ENCODE measurements around the gene ABCB4.

ABCB4 gene

DNA sequence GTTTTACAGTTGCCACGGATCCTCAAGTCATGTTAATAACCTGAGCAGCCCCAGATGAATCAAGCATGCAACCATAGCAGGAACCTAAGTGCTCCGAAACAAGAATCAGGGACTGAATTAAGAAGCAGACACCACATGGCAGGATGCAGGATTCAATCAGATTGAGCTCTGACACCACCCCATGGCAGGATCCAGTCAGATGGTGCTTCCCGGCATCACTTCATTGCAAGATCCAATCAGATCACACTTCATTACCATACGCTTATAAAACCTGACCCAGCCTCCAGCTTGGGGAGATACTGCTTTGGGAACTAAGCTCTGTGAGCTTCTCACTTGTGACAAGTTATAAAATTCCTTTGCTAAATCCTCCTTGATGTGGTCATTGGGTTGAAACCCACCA is 55.3 kb downstream of the ABCB4 start:
- DNase-seq: no peak
- ATAC-seq: no peak

DNA sequence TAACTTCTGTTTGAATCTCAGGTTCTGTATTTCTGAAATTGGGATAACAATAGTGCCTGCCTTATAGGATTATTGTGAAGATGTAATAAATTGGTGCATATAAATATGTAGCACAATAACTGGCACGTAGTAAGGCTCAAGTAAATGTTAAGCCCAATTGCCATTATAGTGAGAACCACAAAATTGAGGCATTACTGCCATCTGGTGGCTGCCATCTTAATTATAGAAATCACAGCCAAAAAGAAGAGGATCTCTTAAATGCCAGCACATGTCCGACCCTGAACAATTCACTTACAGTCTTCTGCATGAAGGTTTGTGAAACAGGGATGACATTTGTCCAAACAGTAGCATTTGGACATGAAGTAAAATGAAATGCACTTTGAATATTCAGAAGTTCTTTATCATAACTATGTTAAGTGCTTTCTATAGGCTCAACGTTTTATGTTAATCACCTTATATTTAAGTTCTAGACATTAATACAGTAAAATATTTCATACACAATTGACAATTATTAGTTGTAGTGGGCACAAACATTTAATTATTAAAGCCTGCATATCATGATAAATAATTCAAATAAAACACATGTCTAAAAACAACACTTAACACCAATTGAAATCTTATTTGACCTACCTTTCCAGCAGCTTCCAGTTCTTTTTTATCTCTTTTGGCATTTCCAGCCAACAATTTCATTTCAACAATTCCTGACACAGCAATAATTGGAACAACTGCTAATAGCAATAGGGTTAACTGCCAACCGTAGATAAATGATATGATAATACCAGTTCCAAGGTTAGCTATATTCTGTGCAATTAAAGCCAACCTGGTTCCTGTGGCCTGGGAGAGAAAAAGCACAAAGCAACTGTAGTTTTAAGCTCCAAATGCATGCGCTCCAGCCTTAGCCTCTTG is 58.5 kb downstream of the ABCB4 start:
- peak; percentile 55 for ATAC-seq

DNA sequence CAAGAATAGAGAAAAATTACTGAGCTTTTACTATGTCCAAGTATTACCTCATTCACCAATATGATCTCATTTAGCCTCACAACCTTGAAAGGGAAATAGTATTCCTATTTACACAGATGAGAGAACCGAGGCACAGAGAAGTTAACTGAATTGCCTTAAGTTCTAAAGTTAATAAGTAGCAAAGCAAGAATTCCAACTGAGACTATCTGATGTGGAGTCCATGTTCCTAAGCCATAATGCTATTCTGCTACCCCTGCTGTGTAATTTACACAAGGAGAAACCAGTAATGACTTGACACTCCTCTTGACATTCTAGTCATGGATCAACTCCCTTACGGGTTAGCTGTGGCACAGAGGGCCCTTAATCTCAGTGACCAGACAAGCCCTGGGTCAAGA is 60.7 kb downstream of the ABCB4 start:
- ATAC-seq: no peak
- DNase-seq: no peak

More for the DNA sequence above, 58.5 kb downstream of the ABCB4 start:
- DNase-seq: peak; percentile 72

DNA sequence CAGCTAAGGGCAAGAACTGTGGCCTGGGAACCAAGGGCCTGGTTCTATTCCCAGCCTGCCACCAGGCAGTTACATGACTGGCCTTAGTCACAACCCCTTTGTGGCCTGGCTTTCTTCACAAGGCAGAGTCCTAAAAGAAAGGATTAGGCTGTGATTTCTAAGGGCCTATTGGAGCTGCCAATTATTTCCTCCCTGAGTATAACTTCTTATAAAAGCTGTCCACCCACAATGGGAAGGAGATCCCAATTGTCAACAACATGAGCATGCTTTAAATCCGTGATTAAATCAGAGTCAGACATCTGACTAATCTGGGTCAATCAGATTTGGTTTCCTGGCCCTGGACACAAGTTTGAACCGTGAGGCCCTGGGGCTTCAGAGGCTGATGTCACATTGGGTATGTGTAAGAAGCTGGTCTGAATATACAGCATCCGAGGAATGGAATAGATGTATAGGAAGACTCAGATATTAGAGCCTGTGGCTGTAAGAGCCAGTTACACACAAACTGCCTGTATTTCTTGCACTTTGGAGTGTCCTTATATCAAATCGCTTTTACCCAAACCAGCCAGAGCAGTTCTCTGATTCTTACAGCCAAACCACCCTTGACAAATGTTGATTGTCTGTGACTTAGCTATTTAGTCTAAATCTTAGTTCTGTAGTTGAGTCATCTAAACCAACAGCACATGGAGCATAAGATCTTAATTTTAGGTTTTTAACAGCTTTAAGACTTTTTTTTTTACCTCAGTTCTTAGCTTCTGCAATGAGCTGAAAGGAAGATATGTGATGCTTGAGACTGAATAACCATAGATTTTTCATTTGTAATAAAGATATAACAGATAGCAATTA is 61.3 kb downstream of the ABCB4 start:
- ATAC-seq (no peak), DNase-seq (no peak)

DNA sequence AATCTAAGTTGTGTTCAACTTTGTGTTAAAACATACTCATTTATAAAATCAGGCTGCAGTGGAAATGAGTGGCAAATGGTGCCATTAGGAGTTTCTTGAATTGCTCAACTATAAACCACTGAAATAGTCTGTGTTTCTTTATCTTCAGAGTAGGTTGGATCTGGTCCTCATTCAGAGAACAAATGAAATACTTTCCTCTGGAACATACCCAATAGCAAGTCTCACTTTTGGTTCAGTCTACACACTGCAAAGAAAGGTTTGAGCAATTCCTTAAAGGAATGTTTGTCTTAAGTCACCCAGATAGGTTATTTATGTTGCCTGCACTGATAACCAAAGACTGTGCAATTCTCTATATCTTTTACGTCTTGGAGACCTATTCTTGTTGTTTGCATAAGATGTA is 62.5 kb downstream of the ABCB4 start:
- ATAC-seq: no peak
- DNase-seq: no peak

DNA sequence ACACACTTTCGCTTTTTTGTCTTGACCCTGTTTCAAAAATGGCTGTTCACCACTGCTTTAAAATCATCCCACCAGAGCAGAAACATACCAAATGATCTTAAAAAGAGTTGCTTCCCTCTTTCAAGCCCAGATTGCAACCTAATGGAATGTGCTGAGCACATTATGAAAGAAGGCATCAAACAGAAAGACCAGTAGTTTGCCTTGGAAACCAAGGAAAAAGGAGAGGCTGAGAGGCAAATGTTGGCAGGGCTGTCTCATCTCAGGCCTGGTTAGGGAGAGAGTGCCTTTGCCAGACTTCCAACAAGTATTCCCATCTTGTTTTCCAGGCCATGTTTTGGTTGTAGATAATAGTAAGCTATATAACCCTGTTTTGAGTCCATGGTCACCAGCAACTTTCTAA is 64.3 kb downstream of the ABCB4 start:
- ATAC-seq (no peak), DNase-seq (no peak)

DNA sequence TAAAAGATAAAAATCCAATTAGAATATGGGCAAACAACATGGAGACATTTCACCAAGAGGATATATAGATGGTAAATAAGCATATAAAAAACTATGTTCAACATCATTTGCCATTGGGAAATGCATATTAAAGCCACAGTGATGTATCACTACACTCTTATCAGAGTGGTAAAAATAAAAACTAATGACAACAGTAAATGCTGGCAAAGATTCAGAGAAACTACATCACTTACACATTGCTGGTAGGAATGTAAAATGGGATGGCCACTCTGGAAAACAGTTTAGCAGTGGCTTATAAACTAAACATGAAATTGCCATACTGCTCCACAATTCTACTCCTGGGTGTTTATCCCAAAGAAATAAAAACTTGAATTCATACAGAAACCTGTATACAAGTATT is 70.8 kb downstream of the ABCB4 start:
- no peak for ATAC-seq
- no peak for DNase-seq

DNA sequence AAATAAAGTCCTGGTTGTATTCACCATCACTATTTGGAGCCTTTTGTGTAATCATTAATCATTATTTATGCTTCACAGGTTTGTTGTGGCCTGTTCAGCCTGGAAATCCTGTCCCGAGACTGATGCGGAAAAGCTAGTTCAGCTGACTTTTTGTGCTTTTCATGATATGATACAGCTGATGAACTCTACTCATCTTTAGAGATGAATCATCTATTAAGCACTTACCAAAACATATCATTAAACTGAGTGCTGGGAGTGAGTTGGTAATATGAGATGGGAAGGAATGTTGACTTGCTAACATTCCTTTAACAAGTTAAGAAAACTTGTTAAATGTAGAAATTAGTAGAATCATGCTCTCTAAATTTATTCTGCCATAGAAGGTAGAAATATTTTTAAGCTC is 77.0 kb downstream of the ABCB4 start:
- no peak for ATAC-seq
- DNase-seq: no peak

DNA sequence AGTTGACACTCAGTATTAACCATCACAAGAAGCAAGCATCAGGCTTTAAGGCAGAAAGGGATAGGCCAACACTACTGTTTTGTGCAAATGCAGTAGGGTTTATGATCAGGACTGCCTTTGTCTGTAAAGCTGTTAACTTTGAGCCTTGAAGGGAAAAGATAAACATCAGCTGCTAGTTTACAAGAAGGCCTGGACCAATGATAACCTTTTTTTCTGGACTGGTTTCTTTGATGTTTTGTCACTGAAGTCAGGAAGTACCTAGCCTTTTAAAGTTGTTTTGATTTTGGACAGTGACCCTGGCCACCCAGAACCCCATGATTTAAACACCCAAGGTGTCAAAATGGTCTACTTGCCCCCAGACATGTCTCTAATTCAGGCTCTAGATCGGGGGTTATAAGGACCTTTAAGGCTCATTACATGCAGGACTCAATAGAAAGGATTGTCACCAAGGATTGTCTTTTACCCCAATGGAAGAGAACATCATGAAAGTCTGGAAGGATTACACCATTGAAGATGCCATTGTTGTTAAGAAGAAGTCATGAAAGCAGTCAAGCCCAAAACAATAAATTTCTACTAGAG is 79.9 kb downstream of the ABCB4 start:
- ATAC-seq (no peak), DNase-seq (no peak)

DNA sequence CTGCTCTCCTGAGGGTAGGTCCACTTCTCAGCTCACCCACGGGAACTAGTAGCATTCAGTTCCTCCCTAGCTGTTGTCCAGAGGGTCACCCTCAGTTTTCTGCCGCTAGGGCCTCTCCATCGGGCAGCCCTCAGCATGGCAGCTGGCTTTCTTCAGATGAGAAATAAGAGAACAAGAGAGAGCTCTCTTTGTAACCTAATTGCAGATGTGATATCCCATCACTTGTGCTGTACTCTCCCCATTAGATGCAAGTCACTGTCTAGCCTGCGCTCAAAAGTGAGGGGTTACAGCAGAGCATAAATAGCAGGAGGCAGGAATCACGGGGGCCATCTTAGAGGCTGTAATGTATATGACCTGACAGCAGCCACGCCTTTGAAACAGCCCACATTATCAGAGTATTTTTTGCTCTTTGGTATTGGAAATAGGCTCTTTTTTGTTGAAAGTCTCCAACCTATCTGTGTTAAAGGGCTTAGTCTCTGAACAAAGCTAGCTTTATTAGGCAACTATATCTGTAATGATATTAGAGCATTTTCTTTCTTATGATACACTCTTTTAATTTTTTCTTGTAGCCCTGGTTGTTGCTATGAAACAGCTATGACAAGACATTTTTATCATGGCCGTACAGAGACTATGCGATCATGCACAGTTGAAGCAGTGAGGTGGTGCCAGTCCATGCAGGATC is 84.3 kb downstream of the ABCB4 start:
- no peak for ATAC-seq
- no peak for DNase-seq

DNA sequence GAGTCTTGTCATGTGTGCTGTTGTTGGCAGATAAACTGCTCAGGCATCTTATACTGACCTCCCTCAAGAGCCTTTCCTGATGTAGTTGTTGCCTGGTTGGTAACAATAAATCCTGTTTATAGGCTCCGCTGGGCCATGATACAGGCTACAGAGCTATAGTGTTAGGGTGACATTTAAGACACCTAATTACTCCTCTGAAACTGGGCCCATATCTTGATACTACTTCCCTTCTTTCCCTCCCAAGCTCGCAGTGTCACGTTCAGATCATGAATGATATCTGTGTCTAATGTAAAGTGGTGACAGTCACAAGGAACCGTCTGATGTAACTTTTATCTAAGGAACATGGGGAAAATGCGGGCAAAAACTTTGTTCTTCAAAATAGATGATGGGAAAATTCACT is 94.6 kb downstream of the ABCB4 start:
- ATAC-seq (no peak), DNase-seq (no peak)

DNA sequence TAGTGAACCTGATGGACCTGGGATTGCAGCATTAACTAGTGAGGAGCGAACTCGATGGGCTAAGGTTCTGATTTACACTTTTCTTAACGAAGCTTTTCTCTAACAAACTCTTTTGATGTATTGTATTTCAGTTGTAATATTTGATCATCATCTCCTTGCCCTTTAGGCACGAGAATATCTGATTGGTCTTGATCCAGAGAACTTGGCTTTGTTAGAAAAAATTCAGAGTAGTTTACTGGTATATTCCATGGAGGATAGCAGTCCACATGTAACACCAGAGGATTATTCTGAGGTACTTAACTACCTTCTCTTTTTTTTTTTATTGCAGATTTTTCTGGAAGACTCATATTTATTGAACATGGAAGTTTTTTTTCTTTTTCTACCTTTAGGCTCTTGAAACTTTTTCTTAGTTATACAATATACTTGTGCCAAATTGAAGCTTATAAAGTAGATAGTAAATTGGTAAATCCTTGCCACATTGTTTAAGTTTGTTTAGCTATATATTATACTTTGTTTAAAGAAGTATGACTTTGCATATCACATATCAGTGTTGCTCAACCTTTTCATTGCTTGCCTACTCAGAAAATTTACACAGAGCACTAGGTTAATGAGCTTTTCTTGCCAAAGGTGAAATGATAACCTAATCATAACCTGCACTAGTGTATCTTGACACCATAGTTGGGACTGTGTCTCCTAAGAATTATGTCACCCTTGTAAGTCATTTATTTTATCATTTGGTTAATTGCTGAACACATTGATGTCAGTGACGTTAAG is 99.6 kb downstream of the ABCB4 start:
- DNase-seq: no peak
- no peak for ATAC-seq

DNA sequence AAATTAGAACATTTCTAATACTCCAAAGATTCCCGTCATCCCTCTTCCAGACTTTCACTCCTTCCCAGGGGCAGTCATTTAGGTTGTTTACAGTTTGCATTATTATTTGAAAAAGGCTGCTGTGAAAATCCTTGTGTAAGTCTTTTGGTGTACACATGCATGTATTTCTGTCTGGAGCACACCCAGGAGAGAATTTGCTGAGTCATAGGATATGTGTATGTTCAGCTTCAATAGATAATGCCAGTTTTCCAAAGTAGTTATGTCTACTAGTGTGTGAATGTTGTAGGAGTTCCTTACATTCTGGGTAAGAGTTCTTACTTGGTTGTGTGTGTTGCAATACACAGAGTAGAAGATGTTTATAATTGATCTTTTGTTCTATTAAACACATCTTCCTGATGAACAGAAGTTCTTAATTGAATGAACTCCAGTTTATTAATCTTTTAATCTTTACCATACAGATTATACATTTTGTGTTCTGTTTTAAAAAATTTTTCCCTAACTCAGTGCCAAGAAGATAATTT is 104.8 kb downstream of the ABCB4 start:
- no peak for ATAC-seq
- no peak for DNase-seq

DNA sequence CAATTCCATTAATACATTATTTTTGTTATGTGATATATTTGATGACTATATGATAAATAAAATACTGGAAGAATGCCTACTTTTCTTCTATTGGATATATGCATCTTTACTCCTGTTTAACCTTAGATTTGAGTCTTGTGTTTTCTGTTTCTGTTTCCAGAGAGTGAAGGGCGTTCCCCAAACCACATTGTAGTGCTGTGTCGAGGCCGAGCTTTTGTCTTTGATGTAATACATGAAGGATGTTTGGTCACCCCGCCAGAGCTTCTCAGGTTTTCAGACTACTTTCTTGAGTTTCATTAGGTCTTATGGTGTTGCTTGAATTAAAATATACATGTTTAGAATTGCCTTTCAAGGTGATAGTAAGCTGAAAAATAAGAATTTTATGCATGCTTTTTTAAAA is 106.3 kb downstream of the ABCB4 start:
- DNase-seq (peak; percentile 12), ATAC-seq (no peak)

DNA sequence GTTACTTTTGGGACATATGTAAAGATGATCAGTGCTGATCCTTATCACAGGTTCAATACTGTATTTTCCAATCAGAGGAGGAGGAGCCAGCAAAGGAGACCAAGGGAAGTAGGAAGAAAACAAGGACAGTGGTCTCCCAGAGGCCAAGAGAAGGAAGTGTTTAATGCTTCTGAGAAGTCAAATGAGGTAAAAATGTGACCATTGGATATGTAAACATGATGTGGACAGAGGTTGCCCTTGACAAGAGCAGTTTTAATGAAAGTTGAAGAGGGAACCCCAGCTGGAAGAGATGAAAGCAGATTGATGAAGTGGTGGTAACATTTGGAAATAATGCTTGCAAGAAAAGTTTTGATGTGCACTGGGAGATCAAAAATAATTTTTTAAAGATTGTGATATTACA is 111.2 kb downstream of the ABCB4 start:
- ATAC-seq (no peak), DNase-seq (no peak)

DNA sequence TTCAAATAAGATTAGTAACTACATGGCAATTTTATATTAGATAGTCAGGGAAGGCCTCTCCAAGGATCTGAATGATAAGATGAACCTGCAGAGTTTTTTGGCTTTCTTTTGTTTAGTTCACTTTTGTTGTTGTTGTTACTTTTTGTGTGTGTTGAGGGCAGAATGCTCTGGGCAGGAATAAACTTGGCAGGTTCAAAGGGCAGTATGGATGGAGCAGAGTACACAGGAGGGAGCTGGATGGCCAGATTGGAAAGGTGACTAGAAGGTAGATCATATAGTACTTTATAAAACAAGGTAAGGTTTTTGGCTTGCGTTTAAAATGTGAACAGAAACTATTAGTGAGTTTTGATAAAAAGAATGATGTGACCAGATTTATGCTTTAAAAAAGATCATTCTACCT is 112.1 kb downstream of the ABCB4 start:
- no peak for DNase-seq
- ATAC-seq: no peak

DNA sequence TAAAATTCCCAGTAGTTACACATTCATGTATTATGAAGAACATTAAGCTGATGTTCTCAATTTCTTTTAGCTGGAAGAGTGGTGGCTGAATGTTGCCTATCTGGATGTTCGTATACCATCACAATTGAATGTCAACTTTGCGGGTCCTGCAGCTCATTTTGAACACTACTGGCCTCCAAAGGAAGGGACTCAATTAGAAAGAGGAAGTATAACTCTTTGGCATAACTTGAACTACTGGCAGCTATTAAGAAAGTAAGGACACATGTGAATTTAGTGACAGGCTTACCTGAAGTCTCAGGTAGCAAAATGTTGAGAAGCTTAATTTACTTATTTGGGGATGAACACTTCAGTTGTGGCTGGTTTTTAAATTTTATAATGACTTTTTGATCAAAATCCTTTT is 114.2 kb downstream of the ABCB4 start:
- ATAC-seq (no peak), DNase-seq (no peak)

DNA sequence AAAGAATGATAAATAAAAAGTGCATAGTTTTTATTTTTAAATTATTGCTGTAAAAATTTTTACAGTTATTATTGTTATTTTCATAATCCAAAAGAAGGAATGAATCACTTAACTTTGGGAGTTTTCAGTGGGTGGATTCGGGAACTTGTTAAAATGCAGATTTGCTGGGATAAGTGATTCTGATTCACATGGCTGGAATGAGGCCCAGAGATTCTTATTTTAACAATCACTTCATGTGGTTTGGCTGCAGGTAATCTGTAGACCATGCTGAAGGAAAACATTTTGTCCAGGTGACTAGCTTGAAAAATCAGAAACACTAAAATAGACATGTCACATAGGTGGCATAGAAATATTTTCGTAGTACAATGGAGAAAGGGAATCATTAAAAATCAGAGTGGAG is 116.1 kb downstream of the ABCB4 start:
- ATAC-seq (no peak), DNase-seq (no peak)

DNA sequence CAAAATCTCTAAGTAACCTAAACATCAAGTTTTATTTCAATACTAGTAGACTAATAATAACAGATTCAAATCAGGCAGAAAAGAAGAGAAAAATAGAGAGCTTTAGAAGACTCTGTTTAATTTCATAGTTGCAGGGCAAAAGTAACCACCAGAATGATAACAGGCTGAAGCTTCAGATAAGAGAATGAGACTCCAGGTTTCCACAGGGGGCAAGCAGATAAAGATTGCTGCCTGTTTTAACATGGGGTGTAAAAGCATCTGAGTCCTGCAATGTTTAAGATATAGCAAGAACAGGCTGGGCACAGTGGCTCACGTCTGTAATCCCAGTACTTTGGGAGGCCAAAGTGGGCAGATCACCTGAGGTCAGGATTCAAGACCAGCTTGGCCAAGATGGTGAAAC is 119.0 kb downstream of the ABCB4 start:
- DNase-seq (no peak), ATAC-seq (no peak)

DNA sequence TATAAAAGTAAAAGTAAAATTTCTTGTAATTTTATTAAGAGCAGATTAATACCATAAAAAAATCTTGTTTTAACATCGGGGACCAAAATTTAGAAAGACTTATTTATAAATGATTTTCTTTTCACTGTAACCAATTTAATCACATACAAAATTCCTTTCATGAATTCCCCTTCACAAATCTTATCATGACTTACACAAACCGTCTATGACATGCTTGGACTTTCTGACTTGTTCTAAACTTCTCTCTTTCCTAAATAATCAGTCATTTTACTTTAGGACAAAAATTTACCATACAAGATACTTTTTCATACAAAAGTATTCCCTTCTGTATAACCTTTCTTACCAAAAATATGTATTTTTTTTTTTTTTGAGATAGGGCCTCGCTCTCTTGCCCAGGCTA is 120.7 kb downstream of the ABCB4 start:
- ATAC-seq: no peak
- no peak for DNase-seq

All from stimulated activated naive CD8-positive, alpha-beta T cell treated with anti-CD3 and anti-CD28 coated beads, Interleukin-15, Interleukin-2, amounts not matched to agents 100 U/mL and 50 U/mL, for 24 hours (primary cell).